Esophagus muscularis mucosa (tissue), 3 donors: Measurements from ENCODE around the gene AGBL5.
A peak's percentile ranks its signal among the peaks of the same experiment; 100 is the strongest.

ENCODE experiments used
- POLR2AphosphoS5 ChIP-seq, 2 donors: sonication (generic); formaldehyde crosslinking; IDR thresholded peaks; one replicate each; pipeline ENCODE4 v1.6.1; 2017; ENCODE audit warnings: antibody characterized with exemption in 2 of 2
- TF ChIP-seq, protein P1 (sequence below), 3 experiments: fragments of 200-600 bp in 2 of 3; fragments of 450-650 bp in 1 of 3; sonication (generic) in 2 of 3; IDR thresholded peaks; one replicate each; pipeline ENCODE4 v1.5.1; 2017 to 2019; ENCODE audit warnings: antibody characterized with exemption in 3 of 3, mild to moderate bottlenecking in 2 of 3, moderate library complexity in 1 of 3

DNA sequence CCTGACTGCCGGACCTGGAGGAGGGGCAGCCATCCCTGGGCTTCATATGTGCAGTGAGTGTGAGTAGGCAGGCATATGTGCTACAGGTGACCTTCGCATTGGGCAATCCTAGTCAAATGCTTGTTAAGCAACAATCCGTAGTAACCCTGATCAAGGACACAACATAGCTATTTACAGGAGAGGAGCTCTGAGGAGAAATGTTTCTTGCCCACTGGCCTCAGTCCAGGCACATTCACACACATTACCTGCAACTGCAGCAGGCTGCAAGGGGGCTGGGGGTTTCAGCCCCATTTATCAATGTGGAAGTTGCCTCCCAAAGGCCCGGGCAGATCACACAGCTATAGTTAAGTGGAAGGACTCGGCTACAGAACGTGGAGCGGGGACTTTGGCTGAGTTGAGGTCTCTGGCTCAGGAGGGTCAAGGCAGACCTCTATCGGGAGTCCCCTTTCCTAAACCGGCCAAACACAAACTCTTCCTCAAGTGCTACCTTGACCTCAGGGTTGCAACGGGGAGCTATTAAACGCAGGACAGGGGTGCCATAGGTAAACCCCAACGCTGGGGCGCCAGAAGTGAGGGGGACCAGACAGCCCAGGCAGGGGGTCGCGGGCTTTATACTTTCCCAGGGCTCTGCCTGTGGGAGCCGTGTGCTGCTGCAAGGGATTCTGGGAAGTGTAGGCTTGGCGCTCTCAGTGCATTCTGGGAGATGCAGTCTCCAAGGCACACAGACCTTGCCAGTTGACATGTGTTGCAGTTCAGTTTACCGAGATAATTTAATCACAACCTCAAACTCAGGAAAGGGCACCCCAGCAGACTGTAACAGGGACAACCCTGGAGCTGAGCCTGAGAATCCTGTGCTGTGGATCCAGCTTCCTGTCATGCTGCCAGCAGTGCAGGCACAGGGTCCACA is 44.5 kb downstream of the AGBL5 start:
- TF ChIP-seq, protein P1, sequence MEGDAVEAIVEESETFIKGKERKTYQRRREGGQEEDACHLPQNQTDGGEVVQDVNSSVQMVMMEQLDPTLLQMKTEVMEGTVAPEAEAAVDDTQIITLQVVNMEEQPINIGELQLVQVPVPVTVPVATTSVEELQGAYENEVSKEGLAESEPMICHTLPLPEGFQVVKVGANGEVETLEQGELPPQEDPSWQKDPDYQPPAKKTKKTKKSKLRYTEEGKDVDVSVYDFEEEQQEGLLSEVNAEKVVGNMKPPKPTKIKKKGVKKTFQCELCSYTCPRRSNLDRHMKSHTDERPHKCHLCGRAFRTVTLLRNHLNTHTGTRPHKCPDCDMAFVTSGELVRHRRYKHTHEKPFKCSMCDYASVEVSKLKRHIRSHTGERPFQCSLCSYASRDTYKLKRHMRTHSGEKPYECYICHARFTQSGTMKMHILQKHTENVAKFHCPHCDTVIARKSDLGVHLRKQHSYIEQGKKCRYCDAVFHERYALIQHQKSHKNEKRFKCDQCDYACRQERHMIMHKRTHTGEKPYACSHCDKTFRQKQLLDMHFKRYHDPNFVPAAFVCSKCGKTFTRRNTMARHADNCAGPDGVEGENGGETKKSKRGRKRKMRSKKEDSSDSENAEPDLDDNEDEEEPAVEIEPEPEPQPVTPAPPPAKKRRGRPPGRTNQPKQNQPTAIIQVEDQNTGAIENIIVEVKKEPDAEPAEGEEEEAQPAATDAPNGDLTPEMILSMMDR (IDR thresholded peaks at IDR 0.05), result no peak
- peak in 1 of 2 donors; percentile 67 for TF ChIP-seq POLR2AphosphoS5 (IDR thresholded peaks at IDR 0.05)
